Neural crest cell (in vitro differentiated cells): ENCODE measurements around the gene GALNT18. TPM values are rescaled to one million over a fixed set of nuclear protein-coding genes. Genes with fewer than 3 reads are reported as not detected.

Experiments used
- DNase-seq: peaks from one replicate; pipeline ENCODE4 v3.0.0; 2021; ENCODE audit warnings: low read depth, mixed read lengths, low spot score
- H3K27ac Mint-ChIP-seq: one replicate; pipeline ENCODE4 v1.8.0; 2021; ENCODE audit warnings: mild to moderate bottlenecking, mixed read lengths; ENCODE audit not compliant: unreplicated experiment
- H3K27me3 Mint-ChIP-seq: 2 replicates; pipeline ENCODE4 v1.8.0; 2021; ENCODE audit warnings: low read depth, mild to moderate bottlenecking, mixed read lengths
- H3K36me3 Mint-ChIP-seq: 2 replicates; pipeline ENCODE4 v1.8.0; 2021; ENCODE audit warnings: low read depth, mild to moderate bottlenecking, mixed read lengths
- H3K4me1 Mint-ChIP-seq: 2 replicates; pipeline ENCODE4 v1.8.0; 2021; ENCODE audit warnings: mixed read lengths
- H3K4me3 Mint-ChIP-seq: one replicate; pipeline ENCODE4 v1.8.0; 2021; ENCODE audit warnings: mild to moderate bottlenecking, mixed read lengths
- H3K9me3 Mint-ChIP-seq: 2 replicates; pipeline ENCODE4 v1.8.0; 2021; ENCODE audit warnings: mixed read lengths
- CTCF ChIP-seq: fragments of 200-600 bp; sonication (generic); conservative IDR thresholded peaks from 2 replicates; pipeline ENCODE4 v1.5.0; 2021; ENCODE audit warnings: antibody characterized with exemption, mild to moderate bottlenecking
- total RNA-seq: library from RNA; stranded (reverse); gene quantifications from 2 replicates; pipeline ENCODE4 v1.2.1, GENCODE V29; 2021

Gene GALNT18
- total RNA-seq, 1 donor from 2014 or later: 2.8 TPM

- Mint-ChIP-seq H3K27me3 (no peaks in the 10 kb centered on the region), H3K27ac (no peak overlapping the region), H3K36me3 (no peaks in the 10 kb centered on the region), H3K4me3 (no peak overlapping the region), H3K9me3 (no peaks in the 10 kb centered on the region), H3K4me1 (peaks cover 12% of the 10 kb centered on the region)
- DNase-seq: no peak
- no peak for TF ChIP-seq CTCF
Measured at GRCh38 chr11:11284481-11284880, 337.3 kb downstream of the GALNT18 start.

GRCh38 chr11:11281626-11282025, 340.2 kb downstream of the GALNT18 start:
- Mint-ChIP-seq H3K9me3 (no peaks in the 10 kb centered on the region), H3K4me1 (peaks cover 24% of the 10 kb centered on the region), H3K4me3 (no peak overlapping the region), H3K27me3 (no peaks in the 10 kb centered on the region), H3K36me3 (no peaks in the 10 kb centered on the region), H3K27ac (no peak overlapping the region)
- TF ChIP-seq CTCF: no peak
- no peak for DNase-seq

DNA sequence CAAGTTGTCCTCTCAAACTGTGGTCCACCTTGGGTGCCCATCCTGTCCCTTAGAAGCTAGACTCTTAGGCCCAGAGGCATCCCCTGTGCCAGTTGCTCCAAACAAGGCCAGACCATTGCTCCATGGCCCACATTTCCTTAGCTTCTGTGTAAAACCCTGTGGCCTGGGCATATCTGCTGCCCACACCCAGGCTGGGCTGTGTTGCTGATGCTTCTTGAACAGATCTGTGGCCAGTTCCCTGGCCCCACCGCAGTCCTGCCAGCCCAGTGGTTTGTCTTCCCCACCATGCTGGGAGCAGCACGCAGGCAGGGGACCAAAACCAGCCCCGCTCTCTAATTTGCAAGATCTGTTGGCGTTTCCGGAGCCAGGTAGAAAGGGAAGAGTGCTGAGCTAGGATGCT, 341.0 kb downstream of the GALNT18 start:
- no peaks in the 10 kb centered on the region for H3K36me3 Mint-ChIP-seq
- H3K27ac Mint-ChIP-seq: peak overlapping the region; percentile 95
- DNase-seq: no peak
- H3K27me3 Mint-ChIP-seq: no peaks in the 10 kb centered on the region
- H3K9me3 Mint-ChIP-seq: no peaks in the 10 kb centered on the region
- no peak for TF ChIP-seq CTCF
- H3K4me1 Mint-ChIP-seq: peaks cover 24% of the 10 kb centered on the region
- no peak overlapping the region for H3K4me3 Mint-ChIP-seq

DNA sequence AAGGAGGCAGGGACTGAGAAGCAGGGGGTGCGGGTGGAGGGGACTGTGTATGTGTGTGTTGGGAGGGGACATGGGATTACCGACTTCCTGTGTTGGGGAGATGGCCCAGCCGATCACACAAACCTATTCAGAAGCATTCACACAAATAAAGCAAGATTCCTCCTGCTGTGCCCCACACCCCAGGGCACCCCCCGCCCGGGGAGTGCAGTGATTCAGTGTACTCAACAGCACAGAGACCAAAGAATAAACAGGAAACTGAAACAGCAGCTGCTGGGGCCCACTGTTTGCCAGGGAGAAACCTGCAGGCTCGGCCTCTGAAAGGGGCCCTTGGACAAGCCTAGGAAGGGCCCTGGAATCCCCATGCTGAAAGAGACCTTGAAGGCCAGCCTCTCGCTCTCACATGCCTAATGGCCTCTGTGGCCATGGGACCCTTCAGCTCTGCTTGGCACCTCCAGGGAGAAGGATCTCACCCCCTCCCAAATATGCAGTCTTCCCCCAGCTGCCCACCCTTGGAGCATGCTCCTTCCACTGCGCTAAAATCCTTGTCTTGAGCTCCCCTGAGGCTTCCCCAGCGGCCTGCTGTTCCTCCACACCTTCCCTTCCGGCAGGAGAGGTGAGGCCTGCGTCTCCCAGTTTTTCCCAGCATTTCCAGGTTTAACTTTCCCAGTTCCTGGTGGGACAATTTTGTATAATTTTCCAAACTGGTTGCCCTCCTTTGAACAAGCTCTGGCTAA, 341.7 kb downstream of the GALNT18 start:
- Mint-ChIP-seq H3K9me3 (peaks cover 4% of the 10 kb centered on the region), H3K27ac (peak overlapping the region; percentile 95), H3K4me3 (no peak overlapping the region), H3K36me3 (peaks cover 3% of the 10 kb centered on the region), H3K27me3 (no peaks in the 10 kb centered on the region), H3K4me1 (peaks cover 24% of the 10 kb centered on the region)
- no peak for TF ChIP-seq CTCF
- DNase-seq: no peak

DNA sequence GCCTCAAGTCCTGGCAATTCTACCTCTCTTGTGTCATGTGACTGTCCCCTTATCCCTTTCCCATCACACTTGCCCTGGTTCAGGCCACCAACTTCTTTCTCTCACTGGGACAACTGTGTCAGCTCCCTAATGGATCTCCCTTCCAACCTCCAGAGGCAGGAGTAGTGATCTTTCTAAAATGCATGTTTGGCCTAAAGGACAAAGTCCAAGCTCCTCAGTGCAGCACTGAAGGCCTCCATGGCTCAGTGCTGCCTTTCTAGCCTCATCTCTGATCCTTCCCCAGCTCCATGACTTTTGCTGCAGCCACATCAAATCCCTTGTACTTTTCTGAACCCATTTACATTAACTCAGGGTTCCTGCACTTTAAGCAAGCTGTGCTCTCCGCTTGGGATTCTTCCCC, 349.6 kb downstream of the GALNT18 start:
- TF ChIP-seq CTCF: no peak
- no peaks in the 10 kb centered on the region for H3K27me3 Mint-ChIP-seq
- peaks cover 7% of the 10 kb centered on the region for H3K9me3 Mint-ChIP-seq
- peaks cover 3% of the 10 kb centered on the region for H3K36me3 Mint-ChIP-seq
- peak overlapping the region; percentile 51 for H3K27ac Mint-ChIP-seq
- H3K4me3 Mint-ChIP-seq: no peak overlapping the region
- H3K4me1 Mint-ChIP-seq: peaks cover under 1% of the 10 kb centered on the region
- DNase-seq: no peak
